HG02623 (cell line): Measurements from ENCODE around the gene SLC25A29.
"Not testable (repeated sequence)": the region's sequence is repeated elsewhere in the genome, so short reads cannot be mapped to it uniquely, and the experiment has no call there.

ENCODE experiments used
- ATAC-seq: cut with Tn5 transposase; IDR thresholded peaks from one replicate; pipeline ENCODE4 v1.9.1; 2021; ENCODE audit warnings: moderate library complexity; ENCODE audit not compliant: unreplicated experiment

Gene SLC25A29

DNA sequence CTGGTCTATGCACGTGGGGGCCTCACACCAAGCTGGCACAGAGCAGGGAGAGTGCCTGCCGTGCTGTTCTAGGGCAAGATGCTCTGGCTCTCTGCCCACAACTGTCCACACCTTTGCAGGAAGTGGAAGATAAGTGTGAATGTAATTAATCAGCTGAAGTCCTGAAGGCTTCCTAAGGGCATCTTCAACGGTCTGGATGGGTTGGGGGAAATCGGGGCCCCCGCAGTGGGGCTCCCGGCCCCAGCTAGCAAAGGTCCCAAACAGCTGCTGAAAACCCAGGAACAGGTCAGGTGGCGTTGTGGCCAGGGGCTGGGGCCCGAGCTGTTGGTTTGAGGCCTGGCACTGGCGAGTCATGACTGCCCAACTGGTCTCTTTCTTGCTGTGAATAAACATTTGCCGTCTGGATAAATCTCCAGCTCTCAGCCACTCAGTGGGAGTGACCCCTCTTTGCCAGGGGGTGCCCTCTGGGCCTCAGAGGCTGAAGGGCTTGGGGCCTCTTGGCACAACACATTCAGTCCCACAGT, 6.7 kb upstream of the SLC25A29 start:
- no peak for ATAC-seq

DNA sequence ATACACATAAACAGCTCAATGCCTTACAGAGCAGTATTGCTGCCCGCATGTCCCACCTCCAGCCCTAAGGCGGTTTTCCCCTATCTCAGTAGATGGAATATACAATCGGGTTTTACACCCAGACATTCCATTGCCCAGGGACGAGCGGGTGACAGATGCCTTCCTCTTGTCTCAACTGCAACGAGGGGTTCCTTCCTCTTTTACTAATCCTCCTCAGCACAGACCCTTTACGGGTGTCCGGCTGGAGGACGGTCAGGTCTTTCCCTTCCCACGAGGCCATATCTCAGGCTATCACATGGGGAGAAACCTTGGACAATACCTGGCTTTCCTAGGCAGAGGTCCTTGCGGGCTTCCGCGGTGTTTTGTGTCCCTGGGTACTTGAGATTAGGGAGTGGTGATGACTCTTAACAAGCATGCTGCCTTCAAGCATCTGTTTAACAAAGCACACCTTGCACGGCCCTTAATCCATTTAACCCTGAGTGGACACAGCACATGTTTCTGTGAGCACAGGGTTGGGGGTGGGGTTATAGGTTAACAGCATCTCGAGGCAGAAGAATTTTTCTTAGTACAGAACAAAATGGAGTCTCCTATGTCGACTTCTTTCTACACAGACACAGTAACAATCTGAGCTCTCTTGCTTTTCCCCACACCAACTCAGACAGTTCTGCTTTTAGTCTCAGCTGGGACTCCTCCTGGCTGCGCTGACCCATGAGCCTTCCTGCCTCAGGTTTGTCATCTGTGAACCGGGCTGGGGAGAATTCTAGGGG, 6.0 kb upstream of the SLC25A29 start:
- not testable (repeated sequence) for ATAC-seq

DNA sequence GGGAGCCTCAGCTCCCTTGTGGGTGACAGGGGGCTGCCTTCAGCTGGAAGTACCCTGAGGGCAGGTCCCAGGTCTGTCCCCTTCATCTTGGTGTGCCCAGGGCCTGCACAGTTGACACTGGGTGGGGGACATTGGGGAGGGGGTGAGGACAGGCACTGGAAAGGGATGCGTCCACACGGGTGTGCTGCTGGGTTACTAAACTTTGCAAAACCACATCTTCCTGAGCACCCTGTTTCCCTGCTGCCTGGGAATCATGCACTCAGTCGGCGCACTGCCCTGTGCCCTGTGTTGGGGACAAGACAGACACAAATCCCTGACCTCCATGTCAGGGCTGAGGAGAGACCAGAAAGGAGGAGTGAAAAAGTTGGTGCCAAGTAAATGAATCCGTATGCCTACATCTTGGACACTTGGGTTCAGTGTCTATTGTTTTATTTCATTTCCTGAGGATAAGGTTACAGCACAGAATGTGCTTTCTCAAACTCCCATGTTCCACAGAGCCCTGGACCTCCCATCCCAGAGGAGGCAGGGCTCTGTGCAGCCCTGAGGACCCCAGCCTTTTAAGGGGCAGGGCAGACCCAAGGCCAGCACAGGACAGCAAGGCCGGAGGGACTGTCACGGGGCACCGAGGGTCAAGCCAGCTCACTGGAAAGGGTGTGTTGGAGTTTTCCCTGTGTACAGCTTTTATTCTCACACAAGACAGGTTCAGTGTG, 2.9 kb upstream of the SLC25A29 start:
- ATAC-seq = no peak

DNA sequence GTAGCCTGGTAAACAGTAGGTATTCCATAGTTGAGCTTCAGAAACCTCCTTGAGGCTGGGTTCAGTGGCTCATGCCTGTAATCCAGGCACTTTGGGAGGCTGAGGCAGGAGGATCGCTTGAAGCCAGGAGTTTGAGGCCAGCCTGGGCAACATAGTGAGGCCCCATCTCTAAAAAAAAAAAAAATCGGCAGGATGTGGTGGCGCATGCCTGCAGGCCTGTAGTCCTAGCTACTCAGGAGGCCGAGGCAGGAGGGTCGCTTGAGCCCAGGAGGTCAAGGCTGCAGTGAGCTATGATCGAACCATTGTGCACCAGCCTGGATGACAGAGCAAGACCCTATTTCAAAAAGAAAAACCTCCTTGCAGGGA, 2.2 kb upstream of the SLC25A29 start:
- ATAC-seq = not testable (repeated sequence)

DNA sequence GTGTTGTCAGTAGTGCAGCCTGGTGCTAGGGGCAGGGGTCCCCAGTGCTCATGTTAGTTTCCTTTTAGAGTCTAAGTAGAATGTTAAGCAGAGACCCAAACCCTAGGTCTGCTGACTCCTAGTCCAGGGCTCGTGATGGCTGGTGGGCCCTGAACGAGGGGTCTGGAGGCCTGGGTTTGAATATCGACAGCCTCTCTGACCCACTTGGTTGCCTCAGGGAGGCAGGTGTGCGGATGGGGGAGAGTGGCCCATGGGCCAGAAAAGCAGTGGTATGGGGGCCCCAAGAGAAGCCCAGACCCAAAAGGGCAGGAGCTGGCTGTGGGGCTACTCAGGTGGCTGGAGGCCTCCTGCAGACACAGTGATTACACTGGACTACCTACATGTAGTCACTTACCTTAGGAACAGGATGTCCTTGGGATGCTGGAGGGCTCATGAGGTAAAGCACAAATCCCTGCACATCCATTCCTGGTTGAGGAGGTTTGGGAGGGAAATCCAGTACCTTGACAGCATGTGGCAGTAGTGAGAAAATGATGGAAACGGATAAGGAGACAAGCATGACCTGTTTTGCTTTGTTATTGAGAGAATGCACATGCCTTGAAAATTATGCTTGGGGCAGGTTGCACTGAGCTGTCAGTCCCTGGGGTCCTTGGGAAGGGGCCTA, 1.7 kb upstream of the SLC25A29 start:
- ATAC-seq = no peak

DNA sequence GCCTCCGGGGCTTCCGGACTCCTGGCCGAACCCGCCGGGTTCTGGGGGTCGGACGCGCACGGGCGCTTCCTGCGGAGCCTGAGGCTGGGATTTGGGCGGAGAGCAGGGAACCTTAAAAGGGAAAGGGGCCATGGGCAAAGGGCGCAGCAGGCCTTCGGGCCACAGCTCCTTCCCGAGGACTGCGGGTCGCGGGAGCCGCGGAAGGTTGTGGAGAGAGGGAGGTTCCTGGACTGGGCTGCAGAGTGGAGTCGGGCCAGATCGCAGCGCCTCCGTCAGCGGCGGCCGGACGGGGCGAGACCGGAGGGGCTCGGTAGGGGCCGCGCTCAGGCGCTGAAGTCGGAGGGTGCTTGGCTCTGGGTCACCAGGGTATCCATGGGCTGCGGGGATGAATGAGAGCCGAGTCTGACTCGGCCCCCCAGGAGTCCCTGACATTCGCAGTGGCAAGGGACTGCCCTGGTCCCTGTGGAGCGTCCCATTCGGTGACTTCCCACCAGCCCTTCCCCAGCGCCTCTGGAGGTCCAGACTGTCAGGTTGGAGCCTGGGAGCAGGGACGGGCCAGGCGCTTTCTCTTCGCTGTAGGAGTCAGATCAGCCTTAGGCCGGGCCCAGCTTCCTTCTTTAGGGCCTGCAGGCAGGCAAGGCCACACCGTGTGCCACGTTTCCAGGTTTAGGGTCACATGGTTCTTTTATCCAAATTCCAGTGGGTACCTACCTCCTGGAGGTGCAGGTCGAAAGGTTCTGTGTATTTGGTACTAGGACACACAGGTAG, 938 bp upstream of the SLC25A29 start:
- ATAC-seq = no peak

DNA sequence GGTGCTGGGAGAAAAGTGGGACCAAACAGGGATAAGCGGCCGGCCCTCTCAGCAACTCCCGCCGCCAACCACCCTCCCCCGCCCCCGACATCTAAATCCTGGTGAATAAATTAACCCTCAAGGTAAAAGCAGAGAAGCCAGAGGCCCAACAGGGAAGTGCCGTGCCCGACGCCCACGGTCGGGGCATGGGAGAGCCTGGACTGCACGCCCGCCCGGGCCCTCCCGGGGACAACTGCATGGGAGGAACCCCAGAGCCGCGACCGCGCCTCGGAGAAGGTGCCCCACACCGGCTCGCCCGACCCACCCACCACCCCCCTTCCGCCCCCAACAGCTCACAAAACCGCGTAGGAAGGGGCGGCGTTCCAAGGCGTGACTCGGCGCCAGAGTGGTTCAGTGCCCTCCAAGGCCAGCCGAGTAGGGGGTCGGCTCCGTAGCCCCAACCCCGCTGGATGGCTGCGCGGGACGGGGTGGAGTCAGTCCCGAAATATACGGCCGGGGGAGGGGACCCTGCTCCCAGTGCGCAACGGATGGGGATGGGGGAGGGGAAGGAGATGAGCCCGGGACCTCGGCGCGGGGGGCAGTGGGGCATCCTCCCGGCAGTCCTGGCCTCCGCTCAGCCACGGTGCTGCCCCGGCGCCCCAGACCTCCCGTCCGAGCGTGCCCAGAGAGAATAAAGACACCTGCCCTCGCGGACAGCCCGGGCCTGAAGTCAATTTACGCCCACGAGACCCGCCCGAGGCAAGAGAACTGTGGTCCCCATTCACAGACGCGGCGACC, 732 bp downstream of the SLC25A29 start:
- ATAC-seq = no peak

DNA sequence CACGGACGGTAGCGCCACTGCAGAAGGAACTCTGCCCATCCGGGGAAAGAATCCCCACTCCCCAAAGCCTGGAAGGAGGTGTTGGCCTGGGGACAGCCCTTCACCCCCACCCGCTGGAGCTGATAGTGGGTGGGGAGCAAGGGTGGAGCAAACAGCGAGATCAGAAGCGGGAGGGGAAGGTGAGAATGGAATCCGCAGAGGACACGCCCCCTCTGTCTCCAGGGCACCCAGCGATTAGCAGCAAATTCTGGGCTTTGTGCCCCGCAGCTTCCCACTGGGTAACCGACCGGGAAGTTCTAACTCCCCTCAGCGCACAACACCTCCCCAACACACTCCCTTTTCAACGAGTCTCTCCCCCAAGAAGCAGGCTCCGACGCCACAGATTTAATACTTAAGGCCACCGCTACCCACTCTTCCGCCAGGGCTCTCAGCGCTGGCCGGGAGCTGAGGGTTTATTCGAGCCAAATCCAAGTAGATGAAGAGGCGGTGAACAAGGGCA, 1.4 kb downstream of the SLC25A29 start:
- no peak for ATAC-seq

DNA sequence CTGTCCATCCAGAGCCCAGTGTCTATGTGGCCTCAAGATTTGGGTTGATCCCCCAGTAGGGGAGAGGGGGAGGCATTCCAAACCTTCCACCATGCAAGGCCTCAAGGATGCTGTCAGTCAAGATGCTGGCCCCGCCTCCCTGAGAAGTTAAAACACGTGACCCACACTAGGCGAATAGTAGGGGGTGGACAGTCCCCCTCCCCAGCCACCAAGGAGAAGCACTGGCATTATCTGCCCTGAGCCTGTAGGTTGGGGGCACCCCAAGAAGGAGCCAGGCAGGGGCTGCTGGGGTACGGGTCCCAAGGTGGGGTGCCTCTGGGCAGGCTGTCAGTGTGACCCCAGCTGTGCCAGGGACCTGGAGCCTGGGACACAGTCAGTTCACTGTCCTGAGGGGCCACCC, 2.3 kb downstream of the SLC25A29 start:
- ATAC-seq = no peak

DNA sequence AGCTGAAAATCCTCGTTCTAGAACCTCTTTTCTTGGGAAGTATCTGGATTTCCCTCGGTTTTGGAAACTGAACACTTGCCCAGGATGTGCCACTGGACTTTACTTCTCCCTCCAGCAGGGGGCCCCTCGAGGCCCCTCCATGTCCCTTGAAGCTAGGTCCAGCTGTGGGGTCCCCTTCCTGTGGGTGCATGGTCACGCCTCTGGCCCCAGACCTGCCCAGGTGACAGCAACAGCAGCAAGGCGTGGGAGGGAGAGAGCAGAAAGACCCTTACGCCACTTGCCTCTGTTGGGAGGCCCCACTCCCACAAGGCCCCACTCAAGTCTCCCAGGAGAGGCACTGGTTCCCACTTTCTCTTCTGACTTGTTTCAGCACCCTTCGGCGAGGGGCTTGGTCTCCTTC, 3.1 kb downstream of the SLC25A29 start:
- ATAC-seq = no peak

DNA sequence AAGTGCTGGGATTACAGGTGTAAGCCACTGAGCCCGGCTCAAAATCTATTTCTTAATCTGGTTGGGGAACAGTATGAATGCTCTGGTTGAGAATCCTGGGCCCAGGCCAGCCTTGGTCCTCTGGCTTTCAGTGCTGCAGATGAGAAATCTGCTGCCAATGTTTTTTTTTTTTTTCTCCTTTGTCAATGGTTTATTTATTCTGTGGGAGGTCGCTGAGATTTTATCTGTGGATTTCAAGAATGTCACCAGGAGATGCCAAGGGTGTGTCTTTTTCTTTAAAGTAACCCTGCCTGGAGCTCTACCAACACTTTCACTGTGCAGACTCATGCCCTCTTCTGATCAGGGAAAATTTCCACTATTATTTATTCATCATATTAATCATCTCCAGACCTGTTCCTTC, 3.6 kb downstream of the SLC25A29 start:
- ATAC-seq = no peak

DNA sequence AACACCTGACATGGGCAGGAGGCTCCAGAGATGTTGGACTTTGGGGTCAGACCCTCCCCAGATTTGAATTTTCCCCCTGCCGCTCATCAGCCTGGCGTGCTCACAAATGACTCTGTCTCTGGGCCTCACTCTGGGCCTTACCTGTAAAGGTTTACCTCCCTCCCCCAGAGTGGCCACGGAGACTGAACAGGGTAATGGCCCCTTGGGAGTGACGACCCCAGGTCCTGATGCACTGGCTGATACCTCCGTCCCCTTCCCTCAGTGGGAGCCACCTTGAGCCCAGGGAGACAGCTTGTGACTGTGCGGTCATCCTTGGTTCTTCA, 7.0 kb downstream of the SLC25A29 start:
- ATAC-seq = no peak

DNA sequence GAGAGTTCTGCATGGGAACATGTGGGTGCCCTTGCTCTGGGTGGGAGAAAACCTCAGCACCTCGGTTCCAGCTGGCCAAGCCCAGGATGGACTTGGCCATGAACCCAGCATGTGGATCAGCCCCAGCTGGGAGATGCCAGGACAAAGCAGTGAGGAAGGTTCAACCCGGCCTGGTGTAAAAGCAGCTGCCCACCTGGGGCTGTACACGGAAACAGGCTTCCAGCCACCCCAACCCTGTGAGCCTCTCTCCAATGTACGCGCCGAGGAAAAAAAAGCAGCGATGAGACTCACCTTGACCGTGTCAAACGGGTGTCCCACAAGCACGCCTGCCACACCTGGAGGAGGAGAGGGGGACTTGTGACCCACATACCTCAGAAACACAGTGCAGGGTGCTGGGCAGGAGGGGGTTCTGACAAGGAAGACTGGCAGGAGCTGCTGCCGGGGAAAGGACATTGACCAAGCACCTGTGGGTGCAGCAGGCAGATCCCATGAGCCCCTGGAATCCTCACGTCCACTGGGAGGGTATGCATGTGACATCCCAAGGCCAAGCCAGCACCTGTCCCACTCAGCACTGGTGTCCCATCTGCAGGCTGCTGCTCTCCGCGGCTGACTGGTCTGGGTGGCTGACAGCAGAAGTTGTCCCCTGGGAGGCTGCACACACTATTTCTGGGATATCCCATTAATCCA, 7.5 kb downstream of the SLC25A29 start:
- ATAC-seq = no peak

DNA sequence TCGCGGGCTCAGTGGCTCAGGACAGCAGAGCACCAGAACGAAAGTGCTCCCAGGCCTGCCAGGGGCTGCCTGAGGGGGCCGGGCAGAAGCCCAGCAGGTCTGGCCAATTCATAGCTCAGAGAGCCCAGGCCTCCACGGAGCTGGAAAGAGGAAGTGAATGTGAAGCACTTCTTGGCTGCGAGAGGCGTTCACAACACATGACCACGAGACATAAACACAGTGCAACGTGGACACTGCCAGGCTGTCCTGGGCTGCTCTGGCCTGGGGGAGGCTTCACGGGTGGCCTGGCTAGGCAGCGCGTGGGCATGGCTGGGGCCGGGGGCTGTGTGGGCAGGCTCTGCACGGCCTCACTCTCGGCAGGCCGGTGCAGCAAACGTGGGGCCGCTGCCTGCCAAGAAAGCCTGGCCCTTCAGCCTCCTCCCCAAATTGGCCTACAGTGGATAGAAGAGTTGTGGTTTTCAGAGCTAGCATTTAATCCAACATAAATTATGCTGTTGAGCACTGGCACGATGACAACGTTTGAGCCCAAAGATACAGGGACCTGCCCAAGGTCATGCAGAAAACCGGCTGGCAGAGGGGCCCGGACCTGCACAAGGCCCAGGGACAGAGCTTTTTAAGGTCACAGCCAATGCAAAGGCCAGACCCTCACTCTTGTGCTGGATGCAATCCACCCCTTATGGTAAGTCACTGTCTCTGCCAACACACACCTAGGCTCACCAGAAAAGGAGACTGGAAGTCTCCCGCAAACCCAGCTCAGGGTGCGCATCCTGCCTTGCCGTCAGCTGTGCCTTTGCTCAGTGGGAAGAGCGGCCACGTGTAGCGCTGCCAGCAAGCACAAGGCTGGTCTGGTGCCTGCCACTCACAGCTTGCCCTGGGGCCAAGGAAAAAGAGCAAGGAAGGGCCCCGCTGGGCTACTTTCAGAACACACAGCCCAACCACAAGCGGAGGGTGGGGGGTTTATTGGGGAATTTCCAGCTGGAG, 8.6 kb downstream of the SLC25A29 start:
- peak; percentile 85 for ATAC-seq

DNA sequence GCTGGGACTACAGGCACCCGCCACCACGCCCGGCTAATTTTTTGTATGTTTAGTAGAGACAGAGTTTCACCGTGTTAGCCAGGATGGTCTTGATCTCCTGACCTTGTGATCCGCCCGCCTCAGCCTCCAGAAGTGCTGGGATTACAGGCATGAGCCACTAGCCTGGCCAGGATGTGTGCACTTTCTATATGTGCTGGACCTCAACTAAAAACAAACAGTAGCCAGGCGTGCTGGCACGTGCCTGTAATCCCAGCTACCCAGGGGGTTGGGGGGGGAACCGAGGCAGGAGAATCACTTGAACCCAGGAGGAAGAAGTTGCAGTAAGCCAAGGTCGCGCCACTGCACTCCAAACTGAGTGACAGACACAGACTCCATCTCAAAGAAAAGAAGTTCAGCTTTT, 9.5 kb downstream of the SLC25A29 start:
- ATAC-seq = not testable (repeated sequence)

DNA sequence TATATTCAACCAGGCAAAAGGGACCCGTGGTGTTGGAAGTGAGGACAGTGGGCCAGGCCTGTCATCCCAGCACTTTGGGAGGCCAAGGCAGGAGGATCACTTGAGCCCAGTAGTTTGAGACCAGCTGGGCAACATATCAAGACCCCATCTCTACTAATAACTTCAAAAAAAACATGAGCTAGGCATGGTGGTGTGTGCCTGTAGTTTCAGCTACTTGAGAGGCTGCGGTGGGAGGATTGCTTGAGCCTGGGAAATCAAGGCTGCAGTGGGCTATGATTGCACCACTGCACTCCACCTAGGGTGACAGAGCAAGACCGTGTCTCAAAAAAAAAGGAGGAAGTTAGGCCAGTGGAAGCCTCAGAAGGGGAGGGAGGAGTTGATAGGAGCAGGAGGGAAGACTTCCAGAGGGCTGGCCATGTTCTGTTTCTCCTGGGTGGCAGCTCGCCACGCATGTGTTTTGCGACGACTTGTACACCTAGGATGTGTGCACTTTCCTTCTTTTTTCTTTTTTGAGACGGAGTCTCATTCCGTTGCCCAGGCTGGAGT, 10.1 kb downstream of the SLC25A29 start:
- ATAC-seq = no peak

DNA sequence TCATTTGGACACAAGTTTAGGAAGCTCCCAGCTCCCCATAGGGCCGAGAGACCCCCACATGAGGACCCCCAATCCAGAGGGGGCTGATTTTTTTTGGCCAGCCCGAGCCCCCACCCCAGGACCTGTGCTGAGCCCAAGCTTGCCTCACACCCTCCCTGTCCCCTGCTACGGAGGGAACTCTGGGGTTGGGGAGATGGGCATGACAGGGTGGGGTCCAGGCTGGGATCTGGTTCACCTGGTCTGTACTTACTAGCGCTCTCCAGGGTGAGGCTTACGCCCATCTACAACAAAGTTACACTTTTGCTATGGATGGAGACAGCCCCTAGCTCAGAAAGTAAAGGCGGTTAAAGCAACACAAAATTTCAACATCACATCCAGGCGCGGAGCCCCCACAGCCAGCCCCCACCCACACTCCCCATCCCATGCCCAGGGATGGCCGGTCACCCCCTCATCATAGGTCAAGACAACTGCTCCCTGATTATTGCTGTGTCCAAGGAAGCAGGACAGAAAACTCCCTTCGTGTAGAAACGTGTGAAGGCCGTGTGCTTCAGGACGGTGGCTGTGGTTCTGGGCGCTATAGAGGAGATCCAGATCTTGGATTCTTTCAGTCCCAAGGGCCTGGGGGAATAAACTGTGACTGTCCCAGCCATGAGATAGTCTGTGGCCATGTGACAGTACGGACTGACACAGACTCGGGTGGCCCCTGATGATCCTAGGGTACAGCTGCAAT, 10.7 kb downstream of the SLC25A29 start:
- ATAC-seq = no peak

DNA sequence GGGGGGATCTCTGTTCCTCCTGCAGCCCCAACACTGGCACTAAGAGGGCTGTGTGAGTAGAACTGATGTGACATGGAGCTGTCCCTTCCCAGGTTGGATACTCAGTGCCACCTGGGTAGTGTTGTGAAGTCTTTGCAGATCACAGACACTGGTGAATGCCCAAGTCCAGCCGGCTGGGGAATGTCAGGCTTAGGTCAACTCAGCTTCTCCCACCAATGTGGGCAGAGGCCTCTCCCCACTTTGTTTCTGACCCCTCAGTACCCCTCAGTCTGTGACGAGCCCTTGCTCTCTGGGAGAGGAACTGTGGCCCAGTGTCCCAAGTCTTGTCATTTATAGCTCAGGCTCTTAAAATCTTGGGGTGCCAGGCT, 11.3 kb downstream of the SLC25A29 start:
- no peak for ATAC-seq
